ENCODE measurements around the gene VWC2L. TPM values are rescaled to one million over a fixed set of nuclear protein-coding genes. Genes with fewer than 3 reads are reported as not detected.

Gene VWC2L
- total and polyA plus RNA-seq, 10 donors, result not detected

DNA sequence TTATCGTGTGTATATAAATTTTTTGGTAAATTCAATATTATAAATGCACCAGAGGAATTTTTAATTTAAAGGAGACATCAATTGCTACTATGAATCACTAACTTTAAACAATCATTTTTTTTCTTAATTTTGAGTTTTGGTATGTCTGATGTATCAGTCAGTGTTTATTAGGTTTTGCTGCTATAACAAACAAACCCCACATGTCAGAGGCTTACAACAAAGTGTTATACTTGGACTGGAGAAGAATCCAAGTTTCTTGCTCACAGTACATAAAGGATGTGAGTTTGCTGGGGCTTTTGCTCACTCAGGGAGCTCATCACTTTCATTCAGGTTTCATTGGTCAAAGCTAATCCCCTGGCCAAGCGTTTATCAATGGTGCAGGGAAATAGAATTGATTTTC lies 81.8 kb downstream of the VWC2L start:
- WGBS, 5 donors, result 84 to 96% (median 89%) methylated on average over 2 of the region's 2 CpGs
- no peaks in the 10 kb centered on the region for H3K4me1 ChIP-seq
- H3K27ac ChIP-seq, result no peak overlapping the region
- DNase-seq, result no peak
- intact Hi-C loops (cut with DNase I; ENCODE audit: low total_unique reads), result no loop called here
- no peak overlapping the region for H3K4me3 ChIP-seq
- no peaks in the 10 kb centered on the region for H3K36me3 ChIP-seq
- H3K9me3 ChIP-seq, result peaks cover 0 to 3% (median 0%) of the 10 kb centered on the region in 8 donors
- no peaks in the 10 kb centered on the region for H3K27me3 ChIP-seq (replicated peaks in 1 of 7)
- TF ChIP-seq POLR2A (IDR thresholded peaks at IDR 0.05) (no peak), POLR2AphosphoS5 (IDR thresholded peaks at IDR 0.05) (no peak)
- TF ChIP-seq, protein P1, sequence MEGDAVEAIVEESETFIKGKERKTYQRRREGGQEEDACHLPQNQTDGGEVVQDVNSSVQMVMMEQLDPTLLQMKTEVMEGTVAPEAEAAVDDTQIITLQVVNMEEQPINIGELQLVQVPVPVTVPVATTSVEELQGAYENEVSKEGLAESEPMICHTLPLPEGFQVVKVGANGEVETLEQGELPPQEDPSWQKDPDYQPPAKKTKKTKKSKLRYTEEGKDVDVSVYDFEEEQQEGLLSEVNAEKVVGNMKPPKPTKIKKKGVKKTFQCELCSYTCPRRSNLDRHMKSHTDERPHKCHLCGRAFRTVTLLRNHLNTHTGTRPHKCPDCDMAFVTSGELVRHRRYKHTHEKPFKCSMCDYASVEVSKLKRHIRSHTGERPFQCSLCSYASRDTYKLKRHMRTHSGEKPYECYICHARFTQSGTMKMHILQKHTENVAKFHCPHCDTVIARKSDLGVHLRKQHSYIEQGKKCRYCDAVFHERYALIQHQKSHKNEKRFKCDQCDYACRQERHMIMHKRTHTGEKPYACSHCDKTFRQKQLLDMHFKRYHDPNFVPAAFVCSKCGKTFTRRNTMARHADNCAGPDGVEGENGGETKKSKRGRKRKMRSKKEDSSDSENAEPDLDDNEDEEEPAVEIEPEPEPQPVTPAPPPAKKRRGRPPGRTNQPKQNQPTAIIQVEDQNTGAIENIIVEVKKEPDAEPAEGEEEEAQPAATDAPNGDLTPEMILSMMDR (IDR thresholded peaks at IDR 0.05 in 8 of 11, conservative IDR thresholded peaks at IDR 0.05 in 3 of 11), result no peak

DNA sequence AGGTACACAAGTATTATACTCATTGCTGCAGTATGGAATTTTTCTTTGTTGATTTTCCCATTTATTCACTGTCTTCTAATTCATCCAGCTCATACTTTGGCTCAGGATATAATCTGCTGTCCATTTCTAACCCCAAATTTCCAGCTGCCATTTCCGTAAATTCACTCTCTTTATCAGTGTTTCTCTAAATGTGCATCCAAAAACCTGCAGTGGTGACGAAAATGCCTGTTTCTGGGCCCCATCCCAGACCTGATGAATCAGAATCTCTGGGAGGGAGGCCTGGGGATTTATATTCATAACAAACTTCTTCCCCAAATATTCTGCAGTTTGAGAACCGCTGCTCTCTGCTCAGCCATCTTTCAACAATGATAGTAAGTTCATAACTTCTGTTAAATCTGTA lies 86.6 kb downstream of the VWC2L start:
- Histone ChIP-seq H3K27me3 (replicated peaks in 1 of 7) (no peaks in the 10 kb centered on the region), H3K27ac (no peak overlapping the region), H3K36me3 (no peaks in the 10 kb centered on the region), H3K4me1 (no peaks in the 10 kb centered on the region), H3K9me3 (peaks cover 0 to 2% (median 0%) of the 10 kb centered on the region in 8 donors), H3K4me3 (no peak overlapping the region)
- intact Hi-C loops (cut with DNase I; ENCODE audit: low total_unique reads), result no loop called here
- no peak for TF ChIP-seq POLR2AphosphoS5 (IDR thresholded peaks at IDR 0.05)
- TF ChIP-seq, protein P1 (IDR thresholded peaks at IDR 0.05 in 8 of 11, conservative IDR thresholded peaks at IDR 0.05 in 3 of 11), result no peak
- no peak for TF ChIP-seq POLR2A (IDR thresholded peaks at IDR 0.05)
- no peak for DNase-seq
- 69 to 85% (median 76%) methylated on average over 3 of the region's 3 CpGs for WGBS, 5 donors

DNA sequence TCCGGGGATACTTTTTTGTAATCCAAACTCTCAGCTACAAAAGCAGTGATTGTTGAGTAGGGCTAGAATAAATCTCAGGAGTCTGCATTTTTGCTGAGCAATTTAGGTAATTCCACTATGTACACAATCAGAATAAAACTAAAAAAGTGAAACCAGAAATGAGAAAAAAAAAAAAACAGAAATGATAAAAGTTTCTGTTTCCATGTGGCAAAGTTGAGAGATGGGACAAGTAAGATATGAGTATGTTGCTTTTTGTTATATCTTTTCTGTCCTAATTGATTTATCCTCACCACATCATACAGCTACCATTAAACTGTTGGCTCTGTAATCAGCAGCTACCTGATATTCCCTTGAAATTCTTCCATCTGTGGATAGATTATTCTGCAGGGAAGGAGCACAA lies 92.7 kb downstream of the VWC2L start:
- TF ChIP-seq, protein P1 (IDR thresholded peaks at IDR 0.05 in 8 of 11, conservative IDR thresholded peaks at IDR 0.05 in 3 of 11), result no peak
- no peak for TF ChIP-seq POLR2AphosphoS5 (IDR thresholded peaks at IDR 0.05)
- no peak for TF ChIP-seq POLR2A (IDR thresholded peaks at IDR 0.05)
- no peaks in the 10 kb centered on the region for H3K36me3 ChIP-seq
- DNase-seq, result no peak
- H3K9me3 ChIP-seq, result no peaks in the 10 kb centered on the region
- intact Hi-C loops (cut with DNase I; ENCODE audit: low total_unique reads), result no loop called here
- H3K4me1 ChIP-seq, result no peaks in the 10 kb centered on the region
- WGBS, 5 donors, result 73 to 94% (median 81%) methylated on average over 1 of the region's 1 CpG
- H3K4me3 ChIP-seq, result no peak overlapping the region
- no peak overlapping the region for H3K27ac ChIP-seq
- H3K27me3 ChIP-seq (replicated peaks in 1 of 7), result no peaks in the 10 kb centered on the region

DNA sequence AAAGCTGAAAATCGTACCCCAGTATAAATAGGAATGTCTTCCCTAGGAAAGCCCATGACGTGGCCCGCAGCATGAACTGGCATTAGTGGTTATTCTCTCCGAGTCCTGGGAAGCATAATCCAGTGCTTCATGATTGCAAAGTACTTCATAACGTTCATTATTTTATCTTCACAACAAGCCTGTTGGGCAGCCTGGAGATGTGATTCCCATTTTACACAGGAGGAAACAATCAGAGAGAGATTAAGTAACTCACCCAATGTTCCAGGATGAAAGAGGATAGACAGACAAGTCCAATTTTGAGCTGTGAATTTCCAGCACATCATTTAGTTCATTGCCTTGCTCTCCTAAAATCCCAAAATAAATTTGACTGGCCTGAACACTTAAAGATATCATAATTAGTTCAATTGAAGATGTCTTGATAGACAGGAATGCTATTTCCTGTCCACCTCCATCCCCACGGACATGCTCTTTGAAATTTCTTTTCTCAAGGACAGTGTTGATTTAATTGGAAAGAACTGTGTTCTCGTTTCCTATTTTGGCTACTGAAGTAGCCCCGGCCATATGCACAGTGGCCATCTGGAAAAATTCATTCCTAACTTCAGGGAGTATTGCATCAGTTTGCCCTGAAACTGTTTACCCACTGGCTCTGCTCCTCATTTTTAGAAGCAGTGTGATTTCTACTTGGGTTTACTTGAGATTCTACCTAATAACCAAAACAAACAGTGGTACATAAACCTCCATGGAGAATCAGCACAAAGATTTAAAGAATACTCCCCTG lies 93.9 kb downstream of the VWC2L start:
- H3K27ac ChIP-seq, result no peak overlapping the region
- H3K4me3 ChIP-seq, result no peak overlapping the region
- WGBS, 5 donors, result 72 to 77% (median 75%) methylated on average over 8 of the region's 8 CpGs
- intact Hi-C loops (cut with DNase I; ENCODE audit: low total_unique reads), result no loop called here
- H3K4me1 ChIP-seq, result no peaks in the 10 kb centered on the region
- H3K27me3 ChIP-seq (replicated peaks in 1 of 7), result no peaks in the 10 kb centered on the region
- DNase-seq, result no peak
- no peaks in the 10 kb centered on the region for H3K36me3 ChIP-seq
- TF ChIP-seq, protein P1 (IDR thresholded peaks at IDR 0.05 in 8 of 11, conservative IDR thresholded peaks at IDR 0.05 in 3 of 11), result no peak
- TF ChIP-seq POLR2A (IDR thresholded peaks at IDR 0.05), result no peak
- no peak for TF ChIP-seq POLR2AphosphoS5 (IDR thresholded peaks at IDR 0.05)
- no peaks in the 10 kb centered on the region for H3K9me3 ChIP-seq

Data from spleen (tissue), 11 donors.